Measurements from ENCODE around the gene SLC9A3. TPM values are rescaled to one million over a fixed set of nuclear protein-coding genes. Genes with fewer than 3 reads are reported as not detected.

The SLC9A3 gene
- total and polyA plus RNA-seq, 2 of the 13 experiments (the other 11 are each of a cell fraction or from before 2014, with no cell fraction given) = 1.5 to 1.8 TPM

- DNase-seq (ENCODE audit: low spot score) (no peak), FAIRE-seq (no peak), ATAC-seq (no peak)
- BruUV-seq (replicated peaks) = no TSS peak
- H3K4me1 ChIP-seq (ENCODE audit: insufficient read depth, low read length) = peaks cover 19% of the 10 kb centered on the region
- H3K4me2 ChIP-seq (ENCODE audit: low read depth, low read length) = peak overlapping the region; percentile 87
- CTCF ChIA-PET (ENCODE audit: low intra/inter-chr PET ratio, low total read pairs) = no interaction called here
- no peak overlapping the region for H3K27ac ChIP-seq (ENCODE audit: extremely low read length, insufficient read depth, low read length)
- intact Hi-C loops (cut with micrococcal nuclease; ENCODE audit: unreplicated experiment) = loop anchor here (5.0 kb wide), 1 partner anchor 225 kb away; the partner anchor contains the start of genes CCDC127 and SDHA
- TF ChIP-seq ZNF124 (CRISPR knock-in tag; IDR thresholded peaks at IDR 0.05) = no peak
- TF ChIP-seq TMF1 (CRISPR knock-in tag; IDR thresholded peaks at IDR 0.05; ENCODE audit: low read depth) = 0 out of 2 replicates have a peak, but pooled peaks have one; percentile 10
- H3K9ac ChIP-seq (ENCODE audit: insufficient read depth, low read depth, low read length) = peak overlapping the region; percentile 87; the same call in 1 of the 2 replicates
- no peaks in the 10 kb centered on the region for H4K20me1 ChIP-seq (ENCODE audit: insufficient read depth, low read length)
- peaks cover under 1 to 6% of the 10 kb centered on the region in 2 experiments; a peak in 3 of 5 replicates for H3K36me3 ChIP-seq (replicated peaks in 1 of 2; ENCODE audit: control insufficient read depth in 1 of 2, insufficient read depth in 2 of 2, low read length in 2 of 2)
- peaks cover 17% of the 10 kb centered on the region for H3K79me2 ChIP-seq (ENCODE audit: insufficient read depth, low read length)
- POLR2A ChIA-PET = no interaction called here
- H3K27me3 ChIP-seq (ENCODE audit: control insufficient read depth in 1 of 2, insufficient read depth in 2 of 2, low read length in 2 of 2) = peaks cover 0 to 8% of the 10 kb centered on the region in 2 experiments; a peak in 2 of 5 replicates
- no peaks in the 10 kb centered on the region for H3K9me3 ChIP-seq (ENCODE audit: low read length)
- H2AFZ ChIP-seq (ENCODE audit: low read length) = no peak overlapping the region
- peak overlapping the region; percentile 95 to 100 (median 99) for H3K4me3 ChIP-seq (replicated peaks in 1 of 3; ENCODE audit: insufficient read depth in 1 of 3, low read depth in 2 of 3, low read length in 3 of 3)
- in situ Hi-C loops (cut with HindIII; ENCODE audit: extremely low pct_ligation_motif_present, low pct_unique_long_range_greater_than_20kb) = no loop called here
- 82% methylated on average over 5 of the region's 5 CpGs for WGBS (ENCODE audit: low lambda C conversion rate)
These were observed 82.3 kb downstream of the SLC9A3 start for GRCh38 chr5:441996-442334.

GRCh38 chr5:440401-441201, 83.6 kb downstream of the SLC9A3 start:
- intact Hi-C loops (cut with micrococcal nuclease; ENCODE audit: unreplicated experiment) = loop anchor here (5.0 kb wide), 1 partner anchor 223 kb away; the partner anchor contains the start of genes CCDC127 and SDHA
- Histone ChIP-seq H3K4me3 (replicated peaks in 1 of 3; ENCODE audit: insufficient read depth in 1 of 3, low read depth in 2 of 3, low read length in 3 of 3) (no peak overlapping the region), H3K4me2 (ENCODE audit: low read depth, low read length) (no peak overlapping the region), H3K27me3 (ENCODE audit: control insufficient read depth in 1 of 2, insufficient read depth in 2 of 2, low read length in 2 of 2) (peaks cover 0 to 8% of the 10 kb centered on the region in 2 experiments; a peak in 2 of 5 replicates), H3K79me2 (ENCODE audit: insufficient read depth, low read length) (peaks cover 17% of the 10 kb centered on the region), H2AFZ (ENCODE audit: low read length) (no peak overlapping the region), H3K27ac (ENCODE audit: extremely low read length, insufficient read depth, low read length) (no peak overlapping the region), H3K9ac (ENCODE audit: insufficient read depth, low read depth, low read length) (no peak overlapping the region), H3K9me3 (ENCODE audit: low read length) (no peaks in the 10 kb centered on the region), H3K36me3 (replicated peaks in 1 of 2; ENCODE audit: control insufficient read depth in 1 of 2, insufficient read depth in 2 of 2, low read length in 2 of 2) (no peaks in the 10 kb centered on the region), H3K4me1 (ENCODE audit: insufficient read depth, low read length) (peaks cover 19% of the 10 kb centered on the region), H4K20me1 (ENCODE audit: insufficient read depth, low read length) (no peaks in the 10 kb centered on the region)
- in situ Hi-C loops (cut with HindIII; ENCODE audit: extremely low pct_ligation_motif_present, low pct_unique_long_range_greater_than_20kb) = no loop called here
- CTCF ChIA-PET (ENCODE audit: low intra/inter-chr PET ratio, low total read pairs) = no interaction called here
- BruUV-seq (replicated peaks) = no TSS peak
- DNase-seq (ENCODE audit: low spot score) = no peak
- WGBS (ENCODE audit: low lambda C conversion rate) = 70% methylated on average over 18 of the region's 18 CpGs
- FAIRE-seq = no peak
- no peak for ATAC-seq
- POLR2A ChIA-PET = no interaction called here
- no peak for TF ChIP-seq NCOA5 (CRISPR knock-in tag; IDR thresholded peaks at IDR 0.05)
- TF ChIP-seq MED1 (CRISPR knock-in tag; IDR thresholded peaks at IDR 0.05) = no peak
- no peak for TF ChIP-seq HOXA9 (CRISPR knock-in tag; IDR thresholded peaks at IDR 0.05; ENCODE audit: borderline replicate concordance)
- TF ChIP-seq RFX5 (IDR thresholded peaks at IDR 0.05; ENCODE audit: low read depth, low read length) = no peak
- TF ChIP-seq LCORL (IDR thresholded peaks at IDR 0.05) = no peak
- no peak for TF ChIP-seq LCORL (CRISPR knock-in tag; IDR thresholded peaks at IDR 0.05)
- TF ChIP-seq STAG1 (CRISPR knock-in tag; IDR thresholded peaks at IDR 0.05) = no peak
- TF ChIP-seq RAD21 (CRISPR knock-in tag; IDR thresholded peaks at IDR 0.05) = no peak
- TF ChIP-seq BRD4 (CRISPR knock-in tag; IDR thresholded peaks at IDR 0.05) = no peak
- no peak for TF ChIP-seq HBP1 (CRISPR knock-in tag; IDR thresholded peaks at IDR 0.05; ENCODE audit: low read depth)
- no peak for TF ChIP-seq ZNF232 (CRISPR knock-in tag; IDR thresholded peaks at IDR 0.05; ENCODE audit: borderline replicate concordance)
- no peak for TF ChIP-seq SP1 (IDR thresholded peaks at IDR 0.05)
- TF ChIP-seq SP1 (CRISPR knock-in tag; IDR thresholded peaks at IDR 0.05) = no peak
- TF ChIP-seq IRF9 (CRISPR knock-in tag; IDR thresholded peaks at IDR 0.05; ENCODE audit: borderline replicate concordance) = no peak
- TF ChIP-seq ZNF816 (CRISPR knock-in tag; IDR thresholded peaks at IDR 0.05; ENCODE audit: borderline replicate concordance) = no peak
- TF ChIP-seq SOX5 (CRISPR knock-in tag; IDR thresholded peaks at IDR 0.05; ENCODE audit: borderline replicate concordance) = no peak
- TF ChIP-seq ZSCAN25 (CRISPR knock-in tag; IDR thresholded peaks at IDR 0.05) = no peak

All from HepG2 (cell line).